Loucy (cell line): ENCODE results near the gene NEK9.

Source experiments
- EZH2phosphoT487 ChIP-seq: fragments of 200-600 bp; IDR thresholded peaks from 2 replicates; pipeline ENCODE4 v1.6.1; 2018; ENCODE audit warnings: antibody characterized with exemption, mild to moderate bottlenecking, moderate library complexity, borderline replicate concordance
- TF ChIP-seq, protein P1 (sequence below): fragments of 200-600 bp; sonication (generic); conservative IDR thresholded peaks from 2 replicates; pipeline ENCODE4 v1.5.1; 2014; ENCODE audit warnings: mild to moderate bottlenecking, antibody characterized with exemption, low read length

DNA sequence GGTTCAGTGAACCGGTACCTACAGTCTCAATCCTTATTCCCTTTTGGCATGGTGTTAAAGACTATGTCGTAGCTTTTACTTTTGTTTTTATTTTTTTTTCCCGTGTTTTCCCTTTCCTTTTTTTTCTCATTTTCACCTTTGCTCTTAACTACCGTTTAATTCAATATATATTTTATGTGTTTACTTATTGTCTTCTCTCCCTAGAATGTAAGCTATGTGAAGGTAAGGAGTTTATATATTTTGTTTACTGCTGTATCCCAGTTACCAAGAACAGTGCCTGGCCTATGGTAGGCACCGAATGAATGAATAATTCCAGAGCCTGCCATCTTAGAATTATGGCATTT, 75.3 kb downstream of the NEK9 start:
- TF ChIP-seq, protein P1, sequence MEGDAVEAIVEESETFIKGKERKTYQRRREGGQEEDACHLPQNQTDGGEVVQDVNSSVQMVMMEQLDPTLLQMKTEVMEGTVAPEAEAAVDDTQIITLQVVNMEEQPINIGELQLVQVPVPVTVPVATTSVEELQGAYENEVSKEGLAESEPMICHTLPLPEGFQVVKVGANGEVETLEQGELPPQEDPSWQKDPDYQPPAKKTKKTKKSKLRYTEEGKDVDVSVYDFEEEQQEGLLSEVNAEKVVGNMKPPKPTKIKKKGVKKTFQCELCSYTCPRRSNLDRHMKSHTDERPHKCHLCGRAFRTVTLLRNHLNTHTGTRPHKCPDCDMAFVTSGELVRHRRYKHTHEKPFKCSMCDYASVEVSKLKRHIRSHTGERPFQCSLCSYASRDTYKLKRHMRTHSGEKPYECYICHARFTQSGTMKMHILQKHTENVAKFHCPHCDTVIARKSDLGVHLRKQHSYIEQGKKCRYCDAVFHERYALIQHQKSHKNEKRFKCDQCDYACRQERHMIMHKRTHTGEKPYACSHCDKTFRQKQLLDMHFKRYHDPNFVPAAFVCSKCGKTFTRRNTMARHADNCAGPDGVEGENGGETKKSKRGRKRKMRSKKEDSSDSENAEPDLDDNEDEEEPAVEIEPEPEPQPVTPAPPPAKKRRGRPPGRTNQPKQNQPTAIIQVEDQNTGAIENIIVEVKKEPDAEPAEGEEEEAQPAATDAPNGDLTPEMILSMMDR = no peak
- no peak for TF ChIP-seq EZH2phosphoT487
